A549 (cell line): ENCODE results near the gene CBFA2T2. TPM values are rescaled to one million over a fixed set of nuclear protein-coding genes. Genes with fewer than 3 reads are reported as not detected.
"Not testable (repeated sequence)": the region's sequence is repeated elsewhere in the genome, so short reads cannot be mapped to it uniquely, and the experiment has no call there.

Experiments
- ATAC-seq, 2 experiments: fragments of 200-7000 bp in 1 of 2; fragments of >200 bp in 1 of 2; cut with Nextera tagmentation in 1 of 2; cut with Tn5 transposase in 1 of 2; 3 replicates each; pipeline versions ENCODE4 v1.8.0 to v1.9.1; 2018 to 2020; ENCODE audit warnings: mild to moderate bottlenecking in 1 of 2, moderate library complexity in 1 of 2
- CTCF ChIA-PET: fragments of 300-600 bp; sonication (Branson Sonifier 250); formaldehyde crosslinking; extraction: SDS; loops from one replicate; lab custom pipeline; 2021; ENCODE audit warnings: antibody characterized with exemption, inconsistent platforms; lab: Yijun Ruan, JAX
- POLR2A ChIA-PET: fragments of 350-600 bp; formaldehyde crosslinking; extraction: SDS; loops from one replicate; lab custom pipeline; 2021; ENCODE audit warnings: antibody characterized with exemption, inconsistent platforms; lab: Yijun Ruan, JAX
- DNase-seq, 2 experiments: peaks; one replicate each; pipeline versions ENCODE4 v3.0.0 to v3.0.0-alpha.2; 2011 to 2016; ENCODE audit warnings: low read depth in 1 of 2, low spot score in 1 of 2
- FAIRE-seq: peaks from 2 replicates; lab custom pipeline; 2011; peaks lifted over from hg19 to GRCh38; lab: Jason Lieb, UNC
- H3K27ac ChIP-seq, 2 experiments: fragments of >200 bp; sonication (Bioruptor Twin); formaldehyde crosslinking; 3 replicates each; pipeline ENCODE4 v1.5.1; 2016 to 2017
- H3K4me1 ChIP-seq: fragments of >200 bp; sonication (Bioruptor Twin); formaldehyde crosslinking; 3 replicates; pipeline ENCODE4 v1.6.1; 2016
- H3K4me2 ChIP-seq: fragments of >200 bp; sonication (Bioruptor Twin); formaldehyde crosslinking; 3 replicates; pipeline ENCODE4 v1.6.1; 2016
- H3K4me3 ChIP-seq: fragments of >200 bp; sonication (Bioruptor Twin); formaldehyde crosslinking; 3 replicates; pipeline ENCODE4 v1.5.1; 2016
- H3K9me3 ChIP-seq: fragments of >200 bp; sonication (Bioruptor Twin); formaldehyde crosslinking; 3 replicates; pipeline ENCODE4 v1.6.1; 2016
- BCL3 ChIP-seq: fragments of >200 bp; sonication (Bioruptor Twin); formaldehyde crosslinking; IDR thresholded peaks from 3 replicates; pipeline ENCODE4 v1.6.1; 2016
- CBX2 ChIP-seq: fragments of 200-600 bp; sonication (generic); IDR thresholded peaks from 2 replicates; pipeline ENCODE4 v1.6.1; 2016; ENCODE audit warnings: low read depth, mild to moderate bottlenecking, borderline replicate concordance
- FOSB ChIP-seq: fragments of 250-450 bp; sonication (Bioruptor Pico); IDR thresholded peaks from 2 replicates; pipeline ENCODE4 v1.5.0; 2020; ENCODE audit warnings: mild to moderate bottlenecking, moderate library complexity
- HEYL ChIP-seq: fragments of 250-450 bp; sonication (Bioruptor Pico); IDR thresholded peaks from 2 replicates; pipeline ENCODE4 v1.8.0; 2021; ENCODE audit warnings: mild to moderate bottlenecking, moderate library complexity
- HOXA7 ChIP-seq: fragments of 250-450 bp; sonication (Bioruptor Pico); IDR thresholded peaks from 2 replicates; pipeline ENCODE4 v1.5.0; 2020; ENCODE audit warnings: mild to moderate bottlenecking, moderate library complexity
- MAZ ChIP-seq: fragments of 150-350 bp; IDR thresholded peaks from 2 replicates; pipeline ENCODE4 v1.6.1; 2014; ENCODE audit warnings: antibody characterized with exemption, low read depth, low read length, borderline replicate concordance
- NPAS2 ChIP-seq: fragments of 250-450 bp; sonication (Bioruptor Pico); IDR thresholded peaks from 2 replicates; pipeline ENCODE4 v1.8.0; 2022; ENCODE audit warnings: mild to moderate bottlenecking, moderate library complexity, borderline replicate concordance
- POLR2A ChIP-seq: IDR thresholded peaks from 2 replicates; pipeline ENCODE4 v1.6.1; 2012; ENCODE audit warnings: mild to moderate bottlenecking, low read length
- POLR2AphosphoS2 ChIP-seq: conservative IDR thresholded peaks from 2 replicates; pipeline ENCODE4 v1.6.1; 2012; ENCODE audit warnings: low read length, improper control_type of control experiment, inconsistent platforms
- RFX5 ChIP-seq: fragments of 450-650 bp; IDR thresholded peaks from 2 replicates; pipeline ENCODE4 v1.7.1; 2014; ENCODE audit warnings: antibody characterized with exemption, mild to moderate bottlenecking, moderate library complexity
- SMC3 ChIP-seq: fragments of >200 bp; sonication (Bioruptor Twin); formaldehyde crosslinking; IDR thresholded peaks from 3 replicates; pipeline ENCODE4 v1.6.1; 2018; ENCODE audit warnings: inconsistent platforms
- TP53 ChIP-seq: fragments of 250-450 bp; sonication (Bioruptor Pico); IDR thresholded peaks from 2 replicates; pipeline ENCODE4 v1.5.0; 2021; ENCODE audit warnings: mild to moderate bottlenecking, moderate library complexity
- ZC3H11A ChIP-seq: fragments of 450-650 bp; IDR thresholded peaks from 2 replicates; pipeline ENCODE4 v1.6.1; 2014; ENCODE audit warnings: antibody characterized with exemption, mild to moderate bottlenecking
- WGBS: methylation state at CpG from one replicate; pipeline ENCODE4 v1.1.6; 2017; ENCODE audit errors: missing lambda C conversion rate; 5-methylcytosine and 5-hydroxymethylcytosine counted together
- polyA plus RNA-seq, 4 experiments: library from polyadenylated mRNA; depleted of rRNA in 3 of 4; stranded (reverse); fragments of >200 nt; fragmentation: RNase III in 1 of 4; extraction: RNeasy Plus Mini Kit Qiagen cat#74134 plus additional on column Dnase treatment in 1 of 4; gene quantifications; 2 replicates in 3 of 4; 3 replicates in 1 of 4; pipeline ENCODE4 v1.2.3, GENCODE V29; 2011 to 2017

Gene CBFA2T2
- polyA plus RNA-seq, 2 of the 4 experiments (the other 2 are of a cell fraction): 6.8 to 9.4 TPM

- H3K9me3 ChIP-seq: no peaks in the 10 kb centered on the region
- no peak overlapping the region for H3K27ac ChIP-seq
- no peak overlapping the region for H3K4me2 ChIP-seq
- no peak overlapping the region for H3K4me3 ChIP-seq
- FAIRE-seq (no peak), DNase-seq (no peak), ATAC-seq (no peak)
- no peaks in the 10 kb centered on the region for H3K4me1 ChIP-seq
- 83% methylated on average over 8 of the region's 8 CpGs for WGBS
- ChIA-PET POLR2A (no interaction called here), CTCF (no interaction called here)
- TF ChIP-seq ZC3H11A: peak; percentile 29
- no peak for TF ChIP-seq CBX2
- TF ChIP-seq POLR2AphosphoS2: no peak
- no peak for TF ChIP-seq SMC3
- no peak for TF ChIP-seq RFX5
- no peak for TF ChIP-seq HEYL
- TF ChIP-seq MAZ: no peak
- no peak for TF ChIP-seq NPAS2 (CRISPR knock-in tag)
- TF ChIP-seq POLR2A: no peak
These were observed 8.4 kb upstream of the CBFA2T2 start for GRCh38 chr20:33481431-33481941.

GRCh38 chr20:33482581-33482980 is 7.3 kb upstream of the CBFA2T2 start:
- Histone ChIP-seq H3K27ac (no peak overlapping the region), H3K4me2 (no peak overlapping the region), H3K4me1 (no peaks in the 10 kb centered on the region), H3K4me3 (no peak overlapping the region), H3K9me3 (no peaks in the 10 kb centered on the region)
- CTCF ChIA-PET: no interaction called here
- no peak for ATAC-seq
- WGBS: 83% methylated on average over 6 of the region's 6 CpGs
- FAIRE-seq: no peak
- no peak for DNase-seq
- TF ChIP-seq TP53 (CRISPR knock-in tag): no peak
- POLR2A ChIA-PET: no interaction called here

- H3K27ac ChIP-seq, H3K4me2 ChIP-seq, FAIRE-seq, H3K4me3 ChIP-seq, H3K4me1 ChIP-seq, ATAC-seq, DNase-seq, CTCF ChIA-PET, POLR2A ChIA-PET, H3K9me3 ChIP-seq: not testable (repeated sequence)
- 91% methylated on average over 5 of the region's 5 CpGs for WGBS
These were observed 6.7 kb upstream of the CBFA2T2 start for GRCh38 chr20:33483186-33483585.

- CTCF ChIA-PET: no interaction called here
- H3K4me3 ChIP-seq: no peak overlapping the region
- no peak for FAIRE-seq
- no peak for ATAC-seq
- no peaks in the 10 kb centered on the region for H3K9me3 ChIP-seq
- peaks cover 14% of the 10 kb centered on the region for H3K4me1 ChIP-seq
- H3K27ac ChIP-seq: no peak overlapping the region
- DNase-seq: no peak
- no peak for TF ChIP-seq BCL3
- no peak for TF ChIP-seq HOXA7 (CRISPR knock-in tag)
- no peak for TF ChIP-seq POLR2AphosphoS2
- TF ChIP-seq FOSB (CRISPR knock-in tag): no peak
- no peak for TF ChIP-seq POLR2A
- 97% methylated on average over 10 of the region's 10 CpGs for WGBS
- no peak overlapping the region for H3K4me2 ChIP-seq
- POLR2A ChIA-PET: interaction anchor here (2.5 kb wide), 1 partner anchor 44 kb away, joined by 10 read pairs; the partner anchor contains the start of gene SNTA1
These were observed 1.7 kb upstream of the CBFA2T2 start for GRCh38 chr20:33488201-33488600.

GRCh38 chr20:33488661-33489494 is 1.0 kb upstream of the CBFA2T2 start:
- not testable (repeated sequence) for DNase-seq, H3K9me3 ChIP-seq, ATAC-seq, FAIRE-seq
- POLR2A ChIA-PET: interaction anchor here (1.0 to 2.5 kb wide), 11 partner anchors 11 to 594 kb away, joined by 3 to 10 read pairs (median 5); partner anchors contain the start of genes CDK5RAP1, SNTA1 and ZNF341
- Histone ChIP-seq H3K4me2 (peak overlapping the region; percentile 93), H3K4me3 (peak overlapping the region; percentile 57), H3K27ac (peak overlapping the region; percentile 84 to 90), H3K4me1 (peaks cover 14% of the 10 kb centered on the region)
- CTCF ChIA-PET: interaction anchor here (1.1 kb wide), 1 partner anchor 31 kb away, joined by 6 read pairs; no protein-coding TSS in a partner anchor
- WGBS: 91% methylated on average over 32 of the region's 32 CpGs
